GM12873 (cell line): ENCODE measurements around the gene SPECC1.

Experiments used
- TF ChIP-seq, protein P1 (sequence below): IDR thresholded peaks from 2 replicates; pipeline ENCODE4 v1.5.1; 2012; ENCODE audit warnings: low read depth, mild to moderate bottlenecking, moderate library complexity, low read length, control low read depth; ENCODE audit not compliant: insufficient read depth; ENCODE audit errors: missing control alignments

The SPECC1 gene, protein sequence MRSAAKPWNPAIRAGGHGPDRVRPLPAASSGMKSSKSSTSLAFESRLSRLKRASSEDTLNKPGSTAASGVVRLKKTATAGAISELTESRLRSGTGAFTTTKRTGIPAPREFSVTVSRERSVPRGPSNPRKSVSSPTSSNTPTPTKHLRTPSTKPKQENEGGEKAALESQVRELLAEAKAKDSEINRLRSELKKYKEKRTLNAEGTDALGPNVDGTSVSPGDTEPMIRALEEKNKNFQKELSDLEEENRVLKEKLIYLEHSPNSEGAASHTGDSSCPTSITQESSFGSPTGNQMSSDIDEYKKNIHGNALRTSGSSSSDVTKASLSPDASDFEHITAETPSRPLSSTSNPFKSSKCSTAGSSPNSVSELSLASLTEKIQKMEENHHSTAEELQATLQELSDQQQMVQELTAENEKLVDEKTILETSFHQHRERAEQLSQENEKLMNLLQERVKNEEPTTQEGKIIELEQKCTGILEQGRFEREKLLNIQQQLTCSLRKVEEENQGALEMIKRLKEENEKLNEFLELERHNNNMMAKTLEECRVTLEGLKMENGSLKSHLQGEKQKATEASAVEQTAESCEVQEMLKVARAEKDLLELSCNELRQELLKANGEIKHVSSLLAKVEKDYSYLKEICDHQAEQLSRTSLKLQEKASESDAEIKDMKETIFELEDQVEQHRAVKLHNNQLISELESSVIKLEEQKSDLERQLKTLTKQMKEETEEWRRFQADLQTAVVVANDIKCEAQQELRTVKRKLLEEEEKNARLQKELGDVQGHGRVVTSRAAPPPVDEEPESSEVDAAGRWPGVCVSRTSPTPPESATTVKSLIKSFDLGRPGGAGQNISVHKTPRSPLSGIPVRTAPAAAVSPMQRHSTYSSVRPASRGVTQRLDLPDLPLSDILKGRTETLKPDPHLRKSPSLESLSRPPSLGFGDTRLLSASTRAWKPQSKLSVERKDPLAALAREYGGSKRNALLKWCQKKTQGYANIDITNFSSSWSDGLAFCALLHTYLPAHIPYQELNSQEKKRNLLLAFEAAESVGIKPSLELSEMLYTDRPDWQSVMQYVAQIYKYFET

DNA sequence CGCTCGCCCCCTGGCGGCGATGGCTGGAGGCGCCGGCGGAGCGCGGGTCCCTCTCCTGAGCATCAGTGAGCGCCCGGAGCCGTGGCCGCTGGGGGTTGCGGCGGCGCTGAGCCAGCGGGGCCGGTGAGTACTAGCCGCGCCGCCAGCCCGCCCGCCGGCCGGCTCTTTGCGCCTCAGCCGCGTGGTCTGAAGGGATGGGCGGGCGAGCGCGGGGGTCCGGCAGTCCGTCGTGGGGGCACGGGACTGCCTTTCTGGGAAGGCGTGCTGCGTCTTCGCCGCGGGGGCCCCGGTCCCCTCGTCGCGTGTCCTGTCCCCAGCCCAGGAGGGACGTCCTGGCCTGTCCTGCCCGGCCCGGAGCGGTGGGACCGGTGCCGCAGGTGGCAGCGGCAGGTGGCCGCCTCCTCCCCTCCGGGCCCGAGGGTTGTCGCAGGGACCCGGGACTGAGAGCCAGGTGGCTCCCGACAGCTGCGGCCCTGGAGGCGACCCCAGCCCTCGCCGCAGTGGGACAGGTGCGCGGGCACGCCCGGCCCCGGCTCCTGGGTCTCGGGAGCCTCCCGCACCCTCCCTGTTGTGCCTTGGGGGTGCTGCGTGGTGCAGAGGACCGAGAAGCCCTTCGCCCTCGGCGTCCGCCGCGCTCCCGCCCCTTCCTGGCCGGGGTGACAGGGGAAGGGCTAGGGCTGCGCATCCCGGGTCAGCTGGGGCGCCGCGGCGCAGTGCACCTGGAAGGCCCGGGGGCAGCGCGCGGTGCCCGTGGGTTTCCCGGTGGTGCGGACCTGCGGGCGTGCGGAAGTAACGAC is at the start of gene SPECC1:
SPECC1 (plus strand) TSS at position 58 of the 797 bp plus-strand sequence. CDS start 87,293 bp downstream, outside the sequence.
- TF ChIP-seq, protein P1, sequence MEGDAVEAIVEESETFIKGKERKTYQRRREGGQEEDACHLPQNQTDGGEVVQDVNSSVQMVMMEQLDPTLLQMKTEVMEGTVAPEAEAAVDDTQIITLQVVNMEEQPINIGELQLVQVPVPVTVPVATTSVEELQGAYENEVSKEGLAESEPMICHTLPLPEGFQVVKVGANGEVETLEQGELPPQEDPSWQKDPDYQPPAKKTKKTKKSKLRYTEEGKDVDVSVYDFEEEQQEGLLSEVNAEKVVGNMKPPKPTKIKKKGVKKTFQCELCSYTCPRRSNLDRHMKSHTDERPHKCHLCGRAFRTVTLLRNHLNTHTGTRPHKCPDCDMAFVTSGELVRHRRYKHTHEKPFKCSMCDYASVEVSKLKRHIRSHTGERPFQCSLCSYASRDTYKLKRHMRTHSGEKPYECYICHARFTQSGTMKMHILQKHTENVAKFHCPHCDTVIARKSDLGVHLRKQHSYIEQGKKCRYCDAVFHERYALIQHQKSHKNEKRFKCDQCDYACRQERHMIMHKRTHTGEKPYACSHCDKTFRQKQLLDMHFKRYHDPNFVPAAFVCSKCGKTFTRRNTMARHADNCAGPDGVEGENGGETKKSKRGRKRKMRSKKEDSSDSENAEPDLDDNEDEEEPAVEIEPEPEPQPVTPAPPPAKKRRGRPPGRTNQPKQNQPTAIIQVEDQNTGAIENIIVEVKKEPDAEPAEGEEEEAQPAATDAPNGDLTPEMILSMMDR = peak; percentile 95

DNA sequence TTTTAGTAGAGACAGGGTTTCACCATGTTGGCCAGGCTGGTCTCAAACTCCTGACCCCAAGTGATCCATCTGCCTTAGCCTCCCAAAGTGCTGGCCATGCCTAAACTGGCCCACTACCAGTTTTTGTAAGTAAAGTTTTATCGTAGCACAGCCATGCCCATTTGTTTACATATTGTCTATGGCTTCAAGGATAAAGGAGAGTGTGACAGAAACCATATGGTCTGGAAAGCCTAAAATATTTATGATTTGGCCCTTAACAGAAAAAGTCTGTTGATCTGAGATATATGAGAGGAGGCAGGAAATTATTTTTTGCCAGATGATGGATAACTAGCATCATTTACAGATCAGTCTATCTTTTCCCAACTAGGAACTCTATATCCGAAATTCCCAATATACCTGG is 36.0 kb upstream of the SPECC1 start:
- TF ChIP-seq, protein P1 = no peak

DNA sequence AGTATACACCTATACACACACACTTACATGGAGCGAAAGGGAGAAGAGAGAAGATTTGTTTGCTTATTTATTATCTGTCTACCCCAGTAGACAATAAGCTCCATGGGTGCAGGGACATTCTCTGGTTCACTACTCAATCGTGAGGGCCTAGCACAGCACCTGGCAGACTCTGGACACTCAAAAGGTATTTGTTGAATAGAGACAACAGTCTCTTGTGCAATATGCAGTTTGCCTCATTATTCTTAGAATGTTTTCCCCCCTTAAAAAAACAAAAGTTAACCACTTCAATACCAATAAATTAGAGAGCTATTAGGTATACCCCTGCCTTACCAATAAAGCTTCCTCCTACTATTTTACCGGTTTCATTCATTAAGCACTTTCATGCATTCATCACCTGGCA is 33.6 kb upstream of the SPECC1 start:
- TF ChIP-seq, protein P1 = no peak

DNA sequence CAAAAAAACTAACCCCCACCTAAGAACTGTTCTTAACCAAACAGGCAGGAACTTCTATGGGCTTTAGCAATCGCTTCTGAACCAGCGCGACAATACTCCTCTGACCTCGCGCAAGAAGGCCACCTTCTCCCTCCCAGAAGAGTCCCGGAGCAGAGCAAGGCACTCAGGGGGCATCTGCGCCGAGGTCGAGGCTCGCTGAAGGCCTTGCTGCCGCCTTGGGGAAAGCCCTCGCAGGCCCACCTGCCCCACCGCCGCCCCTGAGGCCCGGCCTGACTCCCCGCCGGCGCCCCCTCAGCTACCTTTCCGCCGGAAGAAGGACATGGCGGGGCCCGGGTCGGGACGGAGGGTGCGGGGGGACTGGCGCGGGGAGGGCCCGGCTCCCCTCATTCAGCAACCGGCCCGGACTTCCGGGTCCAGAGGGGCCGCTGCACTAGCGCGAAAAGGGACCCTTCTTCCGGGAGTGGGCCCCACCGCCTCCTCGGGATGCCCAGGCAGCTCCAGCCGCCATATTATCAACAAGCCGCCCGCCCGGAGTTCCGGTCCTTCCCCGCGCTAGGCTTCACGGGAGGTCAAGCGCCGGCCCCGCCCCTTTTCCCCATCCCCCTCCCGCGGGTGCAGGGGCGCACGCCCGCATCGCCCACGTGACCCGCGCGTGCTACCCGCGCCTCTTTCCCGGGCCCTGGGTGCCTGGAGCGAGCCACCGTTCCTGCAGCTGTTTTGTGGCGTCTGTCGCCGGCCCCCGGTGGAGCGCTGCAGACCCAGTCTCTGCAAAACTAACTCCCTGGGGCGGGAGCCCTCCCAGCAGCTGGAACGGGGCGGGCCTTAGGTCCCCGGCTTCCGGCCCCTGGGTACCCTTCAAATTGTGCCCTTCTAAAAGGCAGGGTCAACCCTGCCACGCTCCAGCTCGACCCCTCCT is 31.6 kb upstream of the SPECC1 start, which contains the start of gene AKAP10:
AKAP10 (minus strand) TSS at position 536 of the 916 bp plus-strand sequence; CDS start at position 387, 149 bp downstream.
- TF ChIP-seq, protein P1 = peak; percentile 1

DNA sequence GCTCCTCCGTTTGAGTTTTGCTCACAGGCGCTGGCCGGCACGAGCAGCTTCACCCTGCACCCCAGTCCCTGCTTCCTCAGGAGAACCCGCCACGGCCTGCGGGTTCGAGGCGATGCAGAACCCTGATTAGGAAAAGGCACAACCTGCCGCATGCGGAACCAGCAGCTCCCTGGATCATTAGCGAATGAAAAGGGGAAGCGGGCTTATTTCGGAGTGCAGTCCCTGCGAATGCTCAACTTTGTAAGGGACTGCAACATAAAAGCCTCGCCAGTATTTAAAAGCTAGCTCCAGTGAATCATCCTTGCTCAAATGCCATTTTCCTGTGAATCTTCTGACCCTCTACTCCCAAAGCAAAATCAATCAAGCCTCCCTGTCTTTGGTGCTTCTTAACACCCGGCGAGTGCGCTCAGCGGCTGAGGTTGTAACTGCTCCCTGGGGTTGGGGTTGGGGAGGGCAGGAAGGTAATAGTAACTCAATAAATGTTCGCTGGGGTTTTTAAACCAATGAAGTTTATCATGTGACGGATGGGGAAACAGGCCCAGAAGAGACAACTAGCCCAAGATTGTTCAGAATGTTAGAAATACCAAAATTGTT is 30.9 kb upstream of the SPECC1 start:
- TF ChIP-seq, protein P1 = peak; percentile 32

DNA sequence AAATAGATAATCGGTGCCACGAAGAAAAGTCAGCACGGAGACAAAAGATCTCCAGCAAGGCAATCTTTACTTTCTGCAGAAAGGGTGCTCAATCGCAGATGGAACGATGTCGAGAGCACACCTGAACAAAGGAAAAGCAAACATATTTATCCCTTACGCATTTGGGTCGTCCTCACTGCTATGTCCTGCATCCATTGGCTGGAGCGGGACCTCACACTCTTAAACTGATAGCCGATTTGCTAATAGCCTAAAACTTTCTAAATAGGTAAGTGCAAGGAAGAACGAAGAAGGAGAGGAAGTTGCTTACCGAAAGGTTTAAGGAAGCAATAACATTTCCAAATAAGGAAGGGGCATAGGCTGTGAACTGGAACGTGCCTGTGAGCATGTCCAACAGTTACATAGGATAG is 30.4 kb upstream of the SPECC1 start:
- TF ChIP-seq, protein P1 = no peak
